ENCODE data around the gene CXCL17. TPM values are rescaled to one million over a fixed set of nuclear protein-coding genes. Genes with fewer than 3 reads are reported as not detected.
"Not testable (repeated sequence)": the region's sequence is repeated elsewhere in the genome, so short reads cannot be mapped to it uniquely, and the experiment has no call there.

Gene CXCL17
- total RNA-seq, 1 donor from 2014 or later, result 2.9 TPM

- no peaks in the 10 kb centered on the region for H3K36me3 ChIP-seq
- no peaks in the 10 kb centered on the region for H3K4me1 ChIP-seq
- intact Hi-C loops (cut with DNase I), result loop anchor here (10.0 kb wide), 1 partner anchor 63 kb away; the partner anchor contains the start of gene CEACAM1
- DNase-seq (ENCODE audit: extremely low spot score in 2 of 2), result no peak
- no peak for TF ChIP-seq POLR2A (IDR thresholded peaks at IDR 0.05)
- TF ChIP-seq POLR2AphosphoS5 (IDR thresholded peaks at IDR 0.05; ENCODE audit: insufficient read depth in 1 of 2, low read depth in 1 of 2), result no peak
- no peak for TF ChIP-seq CTCF (IDR thresholded peaks at IDR 0.05)
- H3K4me3 ChIP-seq, result no peak overlapping the region
- H3K27ac ChIP-seq, result no peak overlapping the region
- H3K27me3 ChIP-seq, result no peaks in the 10 kb centered on the region
- H3K9me3 ChIP-seq, result no peaks in the 10 kb centered on the region
Measured at GRCh38 chr19:42461700-42462324, 19.1 kb upstream of the CXCL17 start.

- H3K4me1 ChIP-seq; H3K4me3 ChIP-seq; H3K27ac ChIP-seq; H3K36me3 ChIP-seq; DNase-seq (ENCODE audit: extremely low spot score in 2 of 2); H3K9me3 ChIP-seq; H3K27me3 ChIP-seq: not testable (repeated sequence)
- intact Hi-C loops (cut with DNase I), result loop anchor here (10.0 kb wide), 1 partner anchor 64 kb away; the partner anchor contains the start of gene CEACAM1
Measured at GRCh38 chr19:42461231-42461630, 18.5 kb upstream of the CXCL17 start.

DNA sequence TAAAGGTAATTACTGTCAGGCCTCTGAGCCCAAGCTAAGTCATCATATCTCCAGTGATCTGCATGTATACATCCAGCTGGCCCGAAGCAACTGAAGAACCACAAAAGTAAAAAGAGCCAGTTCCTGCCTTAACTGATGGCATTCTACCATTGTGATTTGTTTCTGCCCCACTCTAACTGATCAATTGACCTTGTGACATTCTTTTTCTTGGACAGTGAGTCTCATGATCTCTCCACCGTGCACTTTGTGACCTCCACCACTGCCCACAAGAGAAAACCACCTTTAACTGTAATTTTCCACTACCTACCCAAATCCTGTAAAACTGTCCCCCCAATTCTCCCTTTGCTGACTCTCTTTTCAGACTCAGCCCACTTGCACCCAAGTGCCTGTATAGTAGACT, 17.2 kb upstream of the CXCL17 start:
- Histone ChIP-seq H3K27me3 (no peaks in the 10 kb centered on the region), H3K36me3 (no peaks in the 10 kb centered on the region), H3K27ac (no peak overlapping the region), H3K9me3 (no peaks in the 10 kb centered on the region), H3K4me1 (no peaks in the 10 kb centered on the region), H3K4me3 (no peak overlapping the region)
- DNase-seq (ENCODE audit: extremely low spot score in 2 of 2), result no peak
- TF ChIP-seq POLR2AphosphoS5 (IDR thresholded peaks at IDR 0.05; ENCODE audit: insufficient read depth in 1 of 2, low read depth in 1 of 2), result no peak
- TF ChIP-seq POLR2A (IDR thresholded peaks at IDR 0.05), result no peak
- no peak for TF ChIP-seq CTCF (IDR thresholded peaks at IDR 0.05)
- intact Hi-C loops (cut with DNase I), result loop anchor here (10.0 kb wide), 1 partner anchor 65 kb away; the partner anchor contains the start of gene CEACAM1

- no peaks in the 10 kb centered on the region for H3K27me3 ChIP-seq
- intact Hi-C loops (cut with DNase I), result no loop called here
Measured at GRCh38 chr19:42455621-42456081, 12.9 kb upstream of the CXCL17 start.

DNA sequence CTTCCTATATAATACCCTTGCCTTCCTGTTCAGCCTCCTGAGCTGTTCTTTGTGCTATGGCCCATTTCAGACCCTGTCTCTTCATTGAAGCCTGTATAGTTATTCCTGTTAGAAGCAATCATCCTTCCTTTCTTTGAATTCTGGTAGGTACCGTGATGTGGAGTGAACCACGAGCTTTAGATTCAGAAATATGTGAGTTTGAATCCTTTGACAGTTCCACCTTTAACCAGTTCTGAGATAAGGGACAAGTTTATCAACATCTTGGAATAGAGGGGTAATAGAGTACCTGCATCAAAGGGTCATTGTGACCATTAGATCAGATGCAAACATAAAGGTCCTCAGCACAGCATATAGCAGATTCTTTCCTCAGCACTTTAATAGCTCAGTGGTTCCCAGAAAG, 12.3 kb upstream of the CXCL17 start:
- Histone ChIP-seq H3K9me3 (no peaks in the 10 kb centered on the region), H3K4me3 (no peak overlapping the region), H3K27ac (no peak overlapping the region), H3K36me3 (no peaks in the 10 kb centered on the region), H3K27me3 (no peaks in the 10 kb centered on the region), H3K4me1 (no peaks in the 10 kb centered on the region)
- intact Hi-C loops (cut with DNase I), result no loop called here
- no peak for TF ChIP-seq POLR2A (IDR thresholded peaks at IDR 0.05)
- no peak for TF ChIP-seq CTCF (IDR thresholded peaks at IDR 0.05)
- no peak for TF ChIP-seq POLR2AphosphoS5 (IDR thresholded peaks at IDR 0.05; ENCODE audit: insufficient read depth in 1 of 2, low read depth in 1 of 2)
- no peak for DNase-seq (ENCODE audit: extremely low spot score in 2 of 2)

More at GRCh38 chr19:42455621-42456081, 12.9 kb upstream of the CXCL17 start:
- Histone ChIP-seq H3K27ac (no peak overlapping the region), H3K36me3 (no peaks in the 10 kb centered on the region), H3K9me3 (no peaks in the 10 kb centered on the region), H3K4me3 (no peak overlapping the region), H3K4me1 (no peaks in the 10 kb centered on the region)
- TF ChIP-seq CTCF (IDR thresholded peaks at IDR 0.05) (no peak), POLR2AphosphoS5 (IDR thresholded peaks at IDR 0.05; ENCODE audit: insufficient read depth in 1 of 2, low read depth in 1 of 2) (peak in 1 of 2 donors; percentile 54), POLR2A (IDR thresholded peaks at IDR 0.05) (no peak)
- DNase-seq (ENCODE audit: extremely low spot score in 2 of 2), result no peak

Data from vagina (tissue), 2 donors.